ENCODE data around the gene MC1R. TPM values are rescaled to one million over a fixed set of nuclear protein-coding genes. Genes with fewer than 3 reads are reported as not detected.

MC1R gene
- total and polyA plus RNA-seq, 2 experiments from 2014 or later: 0.74 to 4.3 TPM

DNA sequence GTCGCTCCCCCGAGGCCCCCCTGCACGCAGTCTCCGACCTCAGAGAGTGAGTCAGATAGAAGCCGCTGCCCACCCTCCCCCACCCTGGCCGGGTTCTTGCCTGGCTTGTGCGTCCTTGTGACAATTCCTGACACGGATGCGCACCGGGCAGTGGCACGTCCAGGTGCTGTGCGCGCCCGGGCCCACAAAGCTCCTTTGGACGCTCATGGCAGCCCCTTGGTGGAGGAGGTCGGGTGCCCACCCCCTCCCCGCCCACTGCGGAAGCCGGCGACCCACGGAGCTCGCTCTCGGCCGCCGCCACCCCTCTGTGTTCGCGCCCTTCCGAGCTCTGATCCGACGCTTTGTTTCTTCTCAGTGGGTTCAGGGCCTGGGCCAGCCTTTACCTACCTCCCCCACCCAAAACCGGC lies 3.8 kb downstream of the MC1R start (continued):
- TF ChIP-seq CREB1 (CRISPR knock-in tag; IDR thresholded peaks at IDR 0.05; ENCODE audit: low read depth): no peak
- TF ChIP-seq CTCF (conservative IDR thresholded peaks at IDR 0.05; ENCODE audit: low read depth in 2 of 2): no peak
- TF ChIP-seq, protein P1, sequence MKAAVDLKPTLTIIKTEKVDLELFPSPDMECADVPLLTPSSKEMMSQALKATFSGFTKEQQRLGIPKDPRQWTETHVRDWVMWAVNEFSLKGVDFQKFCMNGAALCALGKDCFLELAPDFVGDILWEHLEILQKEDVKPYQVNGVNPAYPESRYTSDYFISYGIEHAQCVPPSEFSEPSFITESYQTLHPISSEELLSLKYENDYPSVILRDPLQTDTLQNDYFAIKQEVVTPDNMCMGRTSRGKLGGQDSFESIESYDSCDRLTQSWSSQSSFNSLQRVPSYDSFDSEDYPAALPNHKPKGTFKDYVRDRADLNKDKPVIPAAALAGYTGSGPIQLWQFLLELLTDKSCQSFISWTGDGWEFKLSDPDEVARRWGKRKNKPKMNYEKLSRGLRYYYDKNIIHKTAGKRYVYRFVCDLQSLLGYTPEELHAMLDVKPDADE (IDR thresholded peaks at IDR 0.05): no peak
- TF ChIP-seq JUNB (IDR thresholded peaks at IDR 0.05; ENCODE audit: unreplicated experiment): no peak

- peaks cover 15% of the 10 kb centered on the region for H3K79me2 ChIP-seq (replicated peaks; ENCODE audit: insufficient read depth)
Measured at GRCh38 chr16:89922884-89923639, 4.4 kb downstream of the MC1R start, which contains the start of gene TUBB3. Gene TUBB3 (plus strand): TSS chr16:89923342. CDS start chr16:89923402, 60 bp downstream.

More at GRCh38 chr16:89922884-89923639, 4.4 kb downstream of the MC1R start, which contains the start of gene TUBB3:
- Histone ChIP-seq H3K4me2 (peak within 1 kb of the TSS; percentile 92), H3K4me1 (ENCODE audit: insufficient read depth) (peaks cover 28% of the 10 kb centered on the region), H2AFZ (peak within 1 kb of the TSS; percentile 83; the same call in 1 of the 2 replicates), H3F3A (replicated peaks; ENCODE audit: low read depth) (peaks cover 8% of the 10 kb centered on the region; the same call in 1 of the 2 replicates), H4K20me1 (replicated peaks; ENCODE audit: insufficient read depth) (peaks cover 13% of the 10 kb centered on the region; the same call in 1 of the 2 replicates), H3K36me3 (ENCODE audit: insufficient read depth) (no peaks in the 10 kb centered on the region), H3K27me3 (ENCODE audit: insufficient read depth) (peaks cover 25% of the 10 kb centered on the region), H3K27ac (ENCODE audit: low read depth) (no peak within 1 kb of the TSS), H3K4me3 (peak within 1 kb of the TSS; percentile 86), H3K9me2 (ENCODE audit: insufficient read depth) (no peaks in the 10 kb centered on the region)
- Mint-ChIP-seq H3K36me3 (ENCODE audit: low read depth) (no peaks in the 10 kb centered on the region), H3K27ac (no peak within 1 kb of the TSS), H3K4me1 (peaks cover 16% of the 10 kb centered on the region), H3K9me3 (no peaks in the 10 kb centered on the region), H3K27me3 (ENCODE audit: insufficient read depth, low read depth, poor library complexity) (peaks cover 42% of the 10 kb centered on the region), H3K4me3 (peak within 1 kb of the TSS; percentile 87)
- ATAC-seq (peak; percentile 4), DNase-seq (ENCODE audit: low spot score) (peak; percentile 91)
- TF ChIP-seq CREB1 (CRISPR knock-in tag; IDR thresholded peaks at IDR 0.05; ENCODE audit: low read depth): peak; percentile 73
- TF ChIP-seq POLR2AphosphoS5 (IDR thresholded peaks at IDR 0.05; ENCODE audit: low read depth): peak; percentile 92
- peak; percentile 36 for TF ChIP-seq REST (IDR thresholded peaks at IDR 0.05; ENCODE audit: unreplicated experiment)
- TF ChIP-seq STAT1 (IDR thresholded peaks at IDR 0.05; ENCODE audit: unreplicated experiment): no peak
- no peak for TF ChIP-seq ZNF331 (CRISPR knock-in tag; IDR thresholded peaks at IDR 0.05; ENCODE audit: low read depth)

Data from GM23338 (cell line).